ENCODE measurements around the gene GNB2.
A peak's percentile ranks its signal among the peaks of the same experiment; 100 is the strongest.
"Not testable (repeated sequence)": the region's sequence is repeated elsewhere in the genome, so short reads cannot be mapped to it uniquely, and the experiment has no call there.

The GNB2 gene

GRCh38 chr7:100673302-100673941 lies at the start of gene GNB2:
TSS of gene GNB2 (plus strand) at chr7:100673740. CDS start at chr7:100676266, 2,526 bp downstream.
- peak; percentile 99 for DNase-seq

GRCh38 chr7:100623951-100624824 lies 49.4 kb upstream of the GNB2 start:
- no peak for DNase-seq

- DNase-seq = no peak
Observed at GRCh38 chr7:100626055-100626454, 47.5 kb upstream of the GNB2 start.

GRCh38 chr7:100626530-100627237 lies 46.9 kb upstream of the GNB2 start:
- peak; percentile 86 for DNase-seq

- DNase-seq = no peak
Observed at GRCh38 chr7:100627238-100627549, 46.3 kb upstream of the GNB2 start.

GRCh38 chr7:100629117-100629716 lies 44.3 kb upstream of the GNB2 start:
- DNase-seq = no peak

- no peak for DNase-seq
Observed at GRCh38 chr7:100630066-100630465, 43.5 kb upstream of the GNB2 start.

GRCh38 chr7:100632951-100633717 lies 40.4 kb upstream of the GNB2 start:
- peak; percentile 61 for DNase-seq

- no peak for DNase-seq
Observed at GRCh38 chr7:100639995-100640516, 33.5 kb upstream of the GNB2 start.

- DNase-seq = no peak
Observed at GRCh38 chr7:100640517-100641440, 32.8 kb upstream of the GNB2 start.

- DNase-seq = no peak
Observed at GRCh38 chr7:100641463-100641859, 32.1 kb upstream of the GNB2 start, which contains the start of gene TFR2. TSS of gene TFR2 (minus strand) at chr7:100641552. CDS start at chr7:100641509, 43 bp downstream.

- no peak for DNase-seq
Observed at GRCh38 chr7:100641860-100642533, 31.5 kb upstream of the GNB2 start.

GRCh38 chr7:100642534-100642907 lies 31.0 kb upstream of the GNB2 start:
- DNase-seq = peak; percentile 16

GRCh38 chr7:100649826-100650565 lies 23.5 kb upstream of the GNB2 start:
- DNase-seq = no peak

GRCh38 chr7:100654908-100655831 lies 18.4 kb upstream of the GNB2 start:
- DNase-seq = no peak

GRCh38 chr7:100655908-100656674 lies 17.4 kb upstream of the GNB2 start, which contains the start of gene ACTL6B:
TSS of gene ACTL6B (minus strand) at chr7:100656448. CDS start at chr7:100656354, 94 bp downstream.
- peak; percentile 52 for DNase-seq

- not testable (repeated sequence) for DNase-seq
Observed at GRCh38 chr7:100662194-100662776, 11.3 kb upstream of the GNB2 start.
